GM18507 (cell line): ENCODE data around the gene POLG.

Experiments
- DNase-seq: peaks from one replicate; pipeline ENCODE4 v3.0.0; 2011; ENCODE audit warnings: low read depth; ENCODE audit not compliant: insufficient read length; ENCODE audit errors: extremely low spot score
- FAIRE-seq: peaks from 2 replicates; lab custom pipeline; 2011; peaks lifted over from hg19 to GRCh38; lab: Jason Lieb, UNC

Gene POLG

DNA sequence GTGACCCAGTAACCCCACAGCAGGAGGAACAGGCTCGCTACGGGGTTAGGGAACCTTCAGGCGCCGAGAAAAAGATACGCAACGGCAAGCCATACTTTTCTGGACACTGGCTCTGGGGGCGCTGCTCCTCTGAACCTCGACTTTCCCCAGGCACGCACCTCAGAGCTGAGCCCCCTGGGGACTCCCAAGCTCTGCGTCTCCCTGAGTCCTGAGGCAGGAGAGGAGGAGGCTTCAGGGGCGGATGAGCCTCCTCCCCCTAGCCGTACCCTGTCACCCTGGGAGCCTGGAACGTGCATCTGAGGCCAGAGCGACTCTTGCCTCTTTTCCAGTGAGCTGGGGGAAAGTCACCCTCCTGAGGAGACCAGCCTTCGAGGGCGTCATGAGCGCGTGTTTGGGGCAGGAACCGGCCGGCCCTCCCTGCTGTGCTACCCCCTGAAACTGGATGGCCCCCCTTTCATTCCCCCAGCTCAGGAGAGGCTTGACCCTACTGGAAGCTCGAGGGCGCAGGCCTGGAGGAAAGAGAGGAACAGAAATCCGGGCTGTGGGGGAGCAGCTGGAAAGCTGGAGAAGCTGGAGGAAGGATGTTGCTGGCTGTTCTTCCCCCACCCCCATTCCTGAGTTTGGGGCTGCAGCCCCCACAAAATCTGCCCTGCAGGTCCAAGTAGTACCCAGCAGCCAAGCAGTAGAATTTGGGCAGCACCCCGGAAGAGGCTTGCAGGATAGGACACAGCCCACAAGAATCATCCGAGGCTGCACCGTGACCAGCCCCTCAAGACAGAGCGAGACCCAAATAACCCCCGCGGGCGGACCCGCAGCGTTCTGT is 25.1 kb upstream of the POLG start:
- DNase-seq (no peak), FAIRE-seq (no peak)

DNA sequence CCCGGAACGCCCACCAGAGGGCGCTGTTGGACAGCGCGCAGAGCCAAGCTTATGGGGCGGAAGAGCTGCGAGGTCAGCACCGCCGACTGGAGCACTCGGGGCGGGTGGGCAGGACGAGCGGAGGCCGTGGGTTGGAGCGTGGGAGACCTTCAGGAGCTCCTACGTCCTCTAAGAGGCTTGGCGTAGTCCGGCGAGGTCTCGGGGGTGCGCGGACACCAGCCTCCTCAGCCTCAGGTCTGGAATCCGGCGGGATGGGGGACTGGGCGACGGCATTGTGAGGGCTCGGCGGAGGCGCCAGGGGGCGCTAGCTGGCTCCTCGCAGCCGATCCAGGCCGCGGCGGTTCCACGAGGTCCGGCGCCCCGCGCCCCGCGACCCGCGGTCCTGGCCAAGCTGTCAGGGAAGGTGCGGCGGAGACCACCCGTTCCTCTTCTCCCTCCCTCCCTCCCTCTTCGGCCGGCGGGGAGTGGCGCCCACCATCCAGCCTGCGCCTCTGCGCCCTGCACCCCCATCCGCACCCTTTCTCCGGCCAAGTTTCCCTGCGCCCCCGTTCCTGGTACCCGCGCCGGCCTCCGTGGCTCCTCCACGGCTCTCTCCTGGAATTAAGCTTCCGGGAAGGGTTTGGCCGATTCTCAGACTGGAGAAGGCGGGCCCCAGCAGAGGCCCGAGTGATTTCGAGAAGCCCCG is 24.3 kb upstream of the POLG start:
- FAIRE-seq (peak; percentile 90), DNase-seq (peak; percentile 82)

DNA sequence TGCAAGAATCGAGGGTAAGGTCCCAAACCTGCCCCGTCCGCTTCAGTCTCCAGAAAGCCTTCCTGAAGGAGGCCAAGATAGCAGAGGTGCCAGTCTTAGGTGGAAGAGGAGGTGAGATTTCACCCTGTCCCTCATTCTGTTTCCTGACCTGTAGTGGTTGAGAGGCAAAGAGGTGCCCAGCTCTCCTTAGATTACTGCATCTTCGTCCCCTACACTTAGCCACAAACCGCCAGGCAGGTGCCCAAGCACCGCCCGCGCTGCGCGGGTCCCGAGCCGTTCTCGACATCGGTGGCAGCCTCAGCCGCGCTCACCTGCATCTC is 23.8 kb upstream of the POLG start:
- DNase-seq (no peak), FAIRE-seq (no peak)

- no peak for DNase-seq
- peak; percentile 64 for FAIRE-seq
These were observed 22.1 kb upstream of the POLG start for GRCh38 chr15:89356634-89357298.

GRCh38 chr15:89353991-89354390 is 19.4 kb upstream of the POLG start:
- DNase-seq (no peak), FAIRE-seq (no peak)

GRCh38 chr15:89352476-89352875 is 17.9 kb upstream of the POLG start:
- FAIRE-seq: no peak
- DNase-seq: no peak

- DNase-seq (no peak), FAIRE-seq (no peak)
These were observed 14.6 kb upstream of the POLG start for GRCh38 chr15:89349206-89349558.

- FAIRE-seq: no peak
- DNase-seq: no peak
These were observed 12.1 kb upstream of the POLG start for GRCh38 chr15:89346516-89347231.

- DNase-seq: no peak
These were observed 10.6 kb upstream of the POLG start for GRCh38 chr15:89345248-89345647.

DNA sequence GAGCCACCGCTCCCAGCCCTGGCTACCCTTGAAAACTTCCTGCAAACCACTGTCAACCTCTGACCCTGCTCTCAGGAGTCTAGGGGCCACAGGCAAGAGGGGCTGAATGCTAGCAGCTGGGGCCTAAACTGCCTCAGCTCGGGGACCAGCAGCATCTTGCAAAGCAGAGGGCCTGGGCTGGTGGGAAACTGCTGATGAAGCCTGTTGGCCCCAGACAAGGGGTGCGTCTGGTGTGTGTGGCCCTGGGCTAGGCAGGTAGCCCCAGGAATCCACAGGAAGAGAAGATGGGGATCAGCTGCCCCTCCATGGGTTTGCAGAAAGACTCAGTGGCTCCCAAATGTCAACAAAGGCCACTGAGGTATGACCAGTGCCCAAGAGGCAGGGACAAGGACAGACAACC is 8.2 kb upstream of the POLG start:
- FAIRE-seq (no peak), DNase-seq (no peak)

More at GRCh38 chr15:89345248-89345647, 10.6 kb upstream of the POLG start:
- FAIRE-seq: no peak

- no peak for DNase-seq
- no peak for FAIRE-seq
These were observed 6.8 kb upstream of the POLG start for GRCh38 chr15:89341316-89342005.

DNA sequence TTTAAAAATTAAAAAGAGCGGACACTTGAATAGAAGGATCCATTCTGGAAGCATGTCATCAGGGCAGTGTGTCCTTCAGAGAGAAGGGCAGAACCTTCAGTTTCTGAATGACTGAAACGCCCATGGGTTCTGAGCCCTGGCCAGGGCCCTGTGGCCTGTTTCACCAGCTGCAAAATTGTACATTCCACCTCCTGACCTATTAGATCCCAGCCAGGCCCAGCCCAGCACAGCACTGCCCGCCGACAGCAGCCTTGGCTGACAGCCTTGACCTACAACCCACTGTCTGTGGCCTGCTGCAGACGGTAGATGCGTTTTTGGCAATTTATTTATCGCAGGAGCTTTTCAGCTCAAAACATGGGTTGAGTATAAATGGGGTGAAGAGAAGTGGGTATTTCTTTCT is 5.9 kb upstream of the POLG start:
- FAIRE-seq (no peak), DNase-seq (no peak)

DNA sequence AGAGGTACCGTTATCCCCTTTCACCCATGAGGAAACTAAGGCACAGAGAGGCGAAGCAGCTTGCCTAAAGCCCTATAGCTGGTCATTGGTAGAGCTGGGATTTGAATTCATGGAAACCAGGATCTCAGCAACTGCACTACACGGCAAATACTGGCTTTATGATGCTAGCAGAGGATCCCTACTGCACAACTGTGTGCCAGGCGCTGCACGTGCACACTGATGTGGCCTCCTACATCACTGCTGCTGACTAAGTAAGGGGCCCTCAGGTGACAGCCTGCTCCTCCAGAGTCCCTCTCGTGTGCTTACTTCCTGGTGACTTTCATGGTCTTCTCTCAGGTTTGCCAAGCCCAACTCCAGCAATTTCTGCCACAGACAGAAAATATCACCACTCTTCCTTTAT is 3.4 kb upstream of the POLG start:
- DNase-seq (no peak), FAIRE-seq (no peak)

DNA sequence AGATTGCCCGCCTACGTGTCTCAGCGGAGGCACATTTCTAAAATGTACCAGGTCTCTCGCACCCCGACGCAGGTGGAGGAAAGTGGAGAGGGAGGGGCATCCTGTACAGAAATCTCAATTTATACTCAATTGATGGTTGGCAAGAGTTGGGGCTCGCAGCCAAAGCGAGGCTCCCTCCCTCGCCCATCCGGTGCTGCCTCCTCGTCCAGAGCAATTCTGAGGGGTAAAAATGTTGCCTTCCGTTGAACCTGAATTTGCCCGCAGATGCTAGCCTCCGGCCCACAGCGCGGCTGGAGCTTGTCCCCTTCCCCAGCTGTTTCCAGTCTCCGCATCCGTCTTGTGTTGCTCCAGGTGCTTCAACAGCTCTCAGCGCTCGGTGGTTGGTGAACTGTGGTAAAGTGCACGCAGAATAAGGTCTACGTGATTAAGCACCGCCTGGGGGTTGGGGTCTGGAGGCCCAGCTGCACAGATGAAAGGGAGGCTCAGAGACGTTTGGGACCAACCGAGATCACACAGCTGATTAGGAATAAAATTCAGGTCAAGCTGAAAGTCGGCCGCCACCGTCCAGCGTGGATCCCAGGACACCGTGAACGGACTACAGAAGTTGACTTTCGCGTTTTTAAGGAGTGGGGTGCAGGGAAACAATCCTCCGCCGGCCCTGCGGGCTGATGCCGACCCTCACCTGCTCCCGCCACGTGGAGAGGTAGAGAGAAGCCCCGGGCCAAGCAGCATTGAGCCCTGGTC is 846 bp upstream of the POLG start:
- DNase-seq (no peak), FAIRE-seq (no peak)

DNA sequence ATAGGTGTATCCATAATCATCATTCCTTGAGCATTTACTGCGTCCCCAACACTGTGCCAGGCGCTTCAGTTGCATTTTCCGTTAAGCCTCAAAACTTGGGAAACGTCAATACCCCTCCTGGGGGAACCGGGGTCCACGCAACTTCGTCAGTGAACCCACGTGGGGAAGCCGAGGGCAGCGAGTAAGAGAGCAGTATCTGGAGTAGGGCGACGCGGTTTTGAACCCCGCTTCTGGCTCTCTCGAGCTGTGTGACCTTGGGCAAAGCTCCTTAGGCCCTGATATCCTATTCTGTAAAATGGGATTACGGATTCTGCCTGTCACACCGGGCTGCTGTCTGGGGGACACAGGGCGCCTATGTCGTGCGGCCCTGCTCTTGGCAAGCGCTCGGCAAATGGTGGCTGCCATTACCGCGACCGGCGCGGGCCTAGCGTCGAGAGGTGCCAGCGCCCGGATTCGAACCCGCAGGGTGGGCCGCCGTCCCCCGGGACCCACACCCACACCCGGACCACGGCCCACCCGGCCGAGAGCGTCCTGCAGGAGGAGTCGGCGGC is 590 bp downstream of the POLG start:
- no peak for DNase-seq
- no peak for FAIRE-seq

DNA sequence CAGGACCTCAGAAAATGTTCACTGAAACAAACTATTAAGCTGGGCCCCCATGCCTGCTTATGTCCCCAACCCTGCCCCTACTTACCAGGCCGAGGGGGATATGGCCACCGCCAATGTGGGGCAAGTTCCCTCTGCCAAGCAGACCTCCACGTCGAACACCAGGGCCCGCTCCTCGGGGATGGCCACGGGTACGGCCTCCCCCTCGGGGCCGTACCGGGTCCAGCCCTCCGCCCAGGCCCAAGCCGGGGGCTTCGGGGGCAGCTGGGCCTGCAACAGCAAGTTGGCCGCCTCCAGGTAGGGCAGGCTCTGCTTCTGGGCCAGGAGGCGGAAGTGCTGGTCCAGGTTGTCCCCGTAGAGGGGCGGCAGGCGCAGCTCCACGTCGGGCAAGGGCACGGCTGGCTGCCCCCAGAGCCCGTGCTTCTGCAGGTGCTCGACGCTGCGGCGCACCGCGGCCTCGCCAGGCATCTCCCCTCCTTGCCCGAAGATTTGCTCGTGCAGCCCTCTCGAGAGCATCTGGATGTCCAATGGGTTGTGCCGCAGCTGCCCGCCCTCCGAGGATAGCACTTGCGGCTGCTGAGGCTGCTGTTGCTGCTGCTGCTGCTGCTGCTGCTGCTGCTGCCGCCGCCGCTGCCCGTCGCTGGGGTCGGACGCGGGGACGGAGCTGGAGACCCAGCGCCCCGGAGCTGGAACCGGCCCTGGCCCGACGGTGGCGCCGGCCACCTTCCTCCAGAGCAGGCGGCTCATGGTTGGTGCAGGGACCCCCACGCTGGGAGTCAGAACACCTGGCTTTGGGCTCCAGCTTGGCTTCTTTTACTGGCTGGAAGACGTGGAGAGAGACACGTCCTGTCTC is 1.4 kb downstream of the POLG start:
- DNase-seq: no peak
- no peak for FAIRE-seq

GRCh38 chr15:89332446-89332845 is 2.2 kb downstream of the POLG start:
- FAIRE-seq (peak; percentile 15), DNase-seq (no peak)
